ENCODE results near the gene RRP9. TPM values are rescaled to one million over a fixed set of nuclear protein-coding genes. Genes with fewer than 3 reads are reported as not detected.
"Not testable (repeated sequence)": the region's sequence is repeated elsewhere in the genome, so short reads cannot be mapped to it uniquely, and the experiment has no call there.

Gene RRP9, protein sequence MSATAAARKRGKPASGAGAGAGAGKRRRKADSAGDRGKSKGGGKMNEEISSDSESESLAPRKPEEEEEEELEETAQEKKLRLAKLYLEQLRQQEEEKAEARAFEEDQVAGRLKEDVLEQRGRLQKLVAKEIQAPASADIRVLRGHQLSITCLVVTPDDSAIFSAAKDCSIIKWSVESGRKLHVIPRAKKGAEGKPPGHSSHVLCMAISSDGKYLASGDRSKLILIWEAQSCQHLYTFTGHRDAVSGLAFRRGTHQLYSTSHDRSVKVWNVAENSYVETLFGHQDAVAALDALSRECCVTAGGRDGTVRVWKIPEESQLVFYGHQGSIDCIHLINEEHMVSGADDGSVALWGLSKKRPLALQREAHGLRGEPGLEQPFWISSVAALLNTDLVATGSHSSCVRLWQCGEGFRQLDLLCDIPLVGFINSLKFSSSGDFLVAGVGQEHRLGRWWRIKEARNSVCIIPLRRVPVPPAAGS
- 25.7 and 31.0 TPM in 2 replicates for total RNA-seq (2014; rRNA removed; shearing (Covaris generic))

DNA sequence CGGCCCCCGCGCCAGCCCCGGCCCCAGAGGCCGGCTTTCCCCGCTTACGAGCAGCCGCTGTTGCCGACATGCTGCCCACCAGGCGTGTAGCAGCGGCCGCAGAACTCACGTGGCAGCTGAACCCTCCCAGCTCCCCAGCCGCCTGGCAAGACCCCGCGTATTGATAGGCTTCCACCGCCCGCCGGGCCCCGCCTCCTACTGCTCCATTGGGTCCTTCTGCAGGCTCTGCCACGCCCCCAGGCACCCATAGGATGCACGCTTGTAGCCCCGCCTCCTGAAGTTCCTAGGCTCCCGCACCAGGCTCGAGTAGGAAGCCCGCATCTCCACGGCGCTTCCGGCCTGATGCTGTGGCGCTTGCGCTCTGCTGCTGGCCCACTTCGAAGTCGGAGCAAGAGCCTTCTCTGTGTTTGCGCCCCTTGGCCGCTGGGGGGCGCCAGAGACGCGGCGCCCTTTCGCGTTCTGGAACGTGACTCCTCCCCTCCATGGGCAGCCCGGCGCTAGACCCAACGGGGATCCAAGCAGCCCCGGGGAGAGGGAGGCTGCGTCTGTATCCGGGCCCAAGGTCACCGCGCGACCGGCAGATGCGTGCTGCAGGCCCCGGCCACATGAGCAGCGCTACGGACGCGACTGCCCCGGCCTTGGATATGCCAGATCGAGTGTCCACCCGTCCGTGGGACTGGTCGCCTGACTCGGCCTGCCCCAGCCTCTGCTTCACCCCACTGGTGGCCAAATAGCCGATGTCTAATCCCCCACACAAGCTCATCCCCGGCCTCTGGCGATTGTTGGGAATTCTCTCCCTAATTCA is at the start of gene RRP9, which contains the start of gene PARP3:
TSS of gene RRP9 (minus strand) at position 107 of the 805 bp plus-strand sequence. CDS start at position 70, 37 bp downstream.
TSS of gene PARP3 (plus strand) at position 566 of the 805 bp plus-strand sequence. CDS start 993 bp downstream, outside the sequence.
- DNase-seq (ENCODE audit: low spot score): peak; percentile 98

DNA sequence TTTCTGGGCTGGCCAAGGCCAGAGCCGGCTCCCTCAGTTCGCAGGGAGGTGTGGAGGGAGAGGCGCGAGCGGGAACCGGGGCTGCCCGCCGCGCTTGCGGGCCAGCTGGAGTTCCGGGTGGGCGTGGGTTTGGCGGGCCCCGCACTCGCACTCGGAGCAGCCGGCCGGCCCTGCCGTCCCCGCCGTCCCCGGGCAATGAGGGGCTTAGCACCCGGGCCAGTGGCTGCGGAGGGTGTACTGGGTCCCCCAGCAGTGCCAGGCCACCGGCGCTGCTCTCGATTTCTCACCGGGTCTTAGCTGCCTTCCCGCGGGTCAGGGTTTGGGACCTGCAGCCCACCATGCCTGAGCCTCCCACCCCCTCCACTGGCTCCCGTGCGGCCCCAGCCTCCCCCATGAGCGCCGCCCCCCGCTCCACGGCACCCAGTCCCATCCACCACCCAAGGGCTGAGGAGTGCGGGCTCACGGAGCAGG is 48.8 kb upstream of the RRP9 start:
- DNase-seq (ENCODE audit: low spot score): not testable (repeated sequence)

- DNase-seq (ENCODE audit: low spot score): no peak
Observed at GRCh38 chr3:51988286-51989146, 46.8 kb upstream of the RRP9 start.

DNA sequence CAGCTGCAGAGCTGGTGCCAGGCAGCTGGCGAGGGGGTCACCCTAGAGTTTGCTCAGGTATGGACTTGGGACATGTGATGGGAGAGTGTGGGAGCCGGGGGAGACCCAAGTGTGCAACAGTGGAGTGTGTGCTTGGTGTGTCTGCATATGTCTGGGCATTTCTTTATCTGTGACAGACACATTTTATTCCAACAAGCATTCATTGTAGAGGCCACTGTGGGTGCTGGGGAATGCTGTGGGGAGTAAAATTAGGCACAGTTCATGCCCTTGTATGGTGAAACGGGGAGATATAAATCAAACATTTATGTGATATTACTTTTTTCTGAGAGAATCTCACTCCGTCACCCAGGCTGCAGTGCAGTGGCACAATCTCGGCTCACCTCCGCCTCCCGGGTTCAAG is 45.9 kb upstream of the RRP9 start:
- DNase-seq (ENCODE audit: low spot score): no peak

DNA sequence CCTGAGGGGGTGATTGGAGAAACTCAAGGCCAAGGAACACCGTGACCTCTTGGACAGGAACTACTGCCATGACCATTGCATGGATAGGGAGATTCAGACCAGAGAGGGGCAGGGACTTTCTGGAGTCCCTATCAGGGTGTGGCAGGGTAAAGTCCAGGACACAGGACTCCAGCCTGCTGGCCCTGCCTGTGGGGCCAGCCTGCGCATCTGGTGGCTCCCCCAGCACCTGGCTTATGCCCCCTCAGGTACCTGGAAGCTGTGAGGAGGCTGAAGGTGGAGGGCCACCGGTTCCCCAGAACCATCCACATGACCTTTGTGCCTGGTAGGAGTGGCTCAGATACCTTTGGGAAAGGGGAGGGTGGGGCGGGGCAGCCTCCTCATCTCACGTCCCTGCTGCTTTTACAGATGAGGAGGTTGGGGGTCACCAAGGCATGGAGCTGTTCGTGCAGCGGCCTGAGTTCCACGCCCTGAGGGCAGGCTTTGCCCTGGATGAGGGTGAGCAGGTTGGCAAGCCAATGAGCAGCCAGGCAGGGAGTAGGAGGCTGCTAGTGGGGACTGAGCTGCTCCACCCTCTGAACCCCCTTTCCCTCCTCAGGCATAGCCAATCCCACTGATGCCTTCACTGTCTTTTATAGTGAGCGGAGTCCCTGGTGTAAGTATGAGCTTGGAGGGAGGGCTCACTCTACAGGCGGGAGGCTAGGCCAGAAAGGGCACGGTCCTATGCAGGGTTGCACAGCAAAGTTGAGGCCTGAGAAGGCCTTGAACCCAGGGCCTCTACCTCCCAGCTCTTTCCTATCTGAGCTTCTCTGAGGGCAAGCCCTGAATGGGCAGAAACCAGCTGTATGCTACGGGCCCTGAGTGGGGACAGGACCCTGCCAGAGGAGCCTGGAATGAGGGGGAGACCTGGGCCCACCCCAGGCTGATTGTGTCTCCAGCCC is 44.6 kb upstream of the RRP9 start:
- DNase-seq (ENCODE audit: low spot score): no peak

DNA sequence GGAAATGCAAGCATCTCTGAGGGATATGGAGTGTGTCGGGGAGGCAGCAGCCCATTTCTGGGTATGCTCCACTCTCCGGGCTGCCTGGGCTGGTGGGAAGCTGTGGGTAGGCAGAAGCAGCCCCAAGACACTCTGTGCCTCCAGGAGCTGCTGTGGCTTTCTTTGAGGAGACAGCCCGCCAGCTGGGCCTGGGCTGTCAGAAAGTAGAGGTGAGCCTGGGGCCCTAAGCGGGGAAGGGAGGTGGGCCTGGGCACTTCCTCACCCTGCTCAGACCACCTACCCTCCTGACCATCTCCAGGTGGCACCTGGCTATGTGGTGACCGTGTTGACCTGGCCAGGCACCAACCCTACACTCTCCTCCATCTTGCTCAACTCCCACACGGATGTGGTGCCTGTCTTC is 43.4 kb upstream of the RRP9 start:
- DNase-seq (ENCODE audit: low spot score): no peak

- DNase-seq (ENCODE audit: low spot score): no peak
Observed at GRCh38 chr3:51984269-51984647, 42.6 kb upstream of the RRP9 start.

- DNase-seq (ENCODE audit: low spot score): no peak
Observed at GRCh38 chr3:51983578-51984268, 42.0 kb upstream of the RRP9 start.

GRCh38 chr3:51982838-51983577 is 41.3 kb upstream of the RRP9 start, which contains the start of gene ACY1:
ACY1 (plus strand) TSS chr3:51983535; CDS start chr3:51984065, 530 bp downstream.
- DNase-seq (ENCODE audit: low spot score): peak; percentile 55

DNA sequence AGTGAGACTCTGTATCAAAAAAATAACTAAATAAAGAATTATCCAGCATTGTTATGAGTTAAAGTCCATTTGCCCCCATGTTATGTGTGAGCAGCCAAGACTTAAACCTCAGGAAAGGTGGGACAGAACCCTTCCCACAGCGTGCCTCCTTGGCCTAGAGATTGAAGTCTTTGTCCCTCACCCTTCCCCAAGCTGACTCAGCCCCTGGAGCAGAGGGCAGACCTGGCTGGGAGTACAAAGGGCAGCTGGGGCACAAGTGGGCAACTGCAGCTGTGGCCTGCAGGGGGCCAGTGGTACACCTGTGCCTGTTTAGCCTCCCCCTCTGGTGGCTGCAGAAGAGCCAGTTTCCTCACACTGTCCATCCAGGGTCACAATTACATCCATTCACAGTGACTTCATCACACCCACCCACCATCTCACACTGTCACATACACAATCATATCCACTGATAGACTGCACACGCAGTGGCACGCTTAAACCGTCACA is 40.7 kb upstream of the RRP9 start:
- DNase-seq (ENCODE audit: low spot score): peak; percentile 23

GRCh38 chr3:51980253-51980652 is 38.5 kb upstream of the RRP9 start:
- DNase-seq (ENCODE audit: low spot score): no peak

- DNase-seq (ENCODE audit: low spot score): no peak
Observed at GRCh38 chr3:51978143-51978502, 36.4 kb upstream of the RRP9 start.

DNA sequence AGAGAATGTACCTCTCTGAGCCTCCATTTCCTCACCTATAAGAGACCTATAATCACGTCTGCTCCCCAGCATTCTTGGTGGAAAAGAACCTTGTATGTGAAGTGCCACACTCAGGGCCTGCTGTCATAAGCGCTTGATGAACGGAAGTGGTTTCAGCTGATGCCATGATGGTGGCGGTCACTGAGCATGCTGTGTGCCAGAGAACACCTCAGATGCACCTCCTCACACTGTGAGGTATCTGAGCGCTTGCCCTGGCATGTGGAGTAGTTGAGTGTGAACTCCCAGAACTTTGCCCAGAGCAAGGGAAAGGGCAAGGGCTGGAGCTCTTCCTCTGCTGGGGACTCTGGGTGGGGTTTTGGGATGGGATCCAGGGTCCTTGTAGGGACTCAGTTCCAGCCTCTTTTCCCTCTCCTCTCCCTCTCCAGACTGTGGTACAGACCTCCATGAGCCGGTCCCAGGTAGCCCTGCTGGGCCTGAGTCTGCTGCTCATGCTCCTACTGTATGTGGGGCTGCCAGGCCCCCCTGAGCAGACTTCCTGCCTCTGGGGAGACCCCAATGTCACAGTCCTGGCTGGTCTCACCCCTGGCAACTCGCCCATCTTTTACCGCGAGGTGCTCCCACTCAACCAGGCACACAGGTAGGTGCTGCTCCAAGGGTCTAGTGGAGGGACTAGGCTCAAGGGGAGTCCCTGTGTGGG is 35.9 kb upstream of the RRP9 start:
- DNase-seq (ENCODE audit: low spot score): no peak

GRCh38 chr3:51975852-51976549 is 34.3 kb upstream of the RRP9 start:
- DNase-seq (ENCODE audit: low spot score): no peak

DNA sequence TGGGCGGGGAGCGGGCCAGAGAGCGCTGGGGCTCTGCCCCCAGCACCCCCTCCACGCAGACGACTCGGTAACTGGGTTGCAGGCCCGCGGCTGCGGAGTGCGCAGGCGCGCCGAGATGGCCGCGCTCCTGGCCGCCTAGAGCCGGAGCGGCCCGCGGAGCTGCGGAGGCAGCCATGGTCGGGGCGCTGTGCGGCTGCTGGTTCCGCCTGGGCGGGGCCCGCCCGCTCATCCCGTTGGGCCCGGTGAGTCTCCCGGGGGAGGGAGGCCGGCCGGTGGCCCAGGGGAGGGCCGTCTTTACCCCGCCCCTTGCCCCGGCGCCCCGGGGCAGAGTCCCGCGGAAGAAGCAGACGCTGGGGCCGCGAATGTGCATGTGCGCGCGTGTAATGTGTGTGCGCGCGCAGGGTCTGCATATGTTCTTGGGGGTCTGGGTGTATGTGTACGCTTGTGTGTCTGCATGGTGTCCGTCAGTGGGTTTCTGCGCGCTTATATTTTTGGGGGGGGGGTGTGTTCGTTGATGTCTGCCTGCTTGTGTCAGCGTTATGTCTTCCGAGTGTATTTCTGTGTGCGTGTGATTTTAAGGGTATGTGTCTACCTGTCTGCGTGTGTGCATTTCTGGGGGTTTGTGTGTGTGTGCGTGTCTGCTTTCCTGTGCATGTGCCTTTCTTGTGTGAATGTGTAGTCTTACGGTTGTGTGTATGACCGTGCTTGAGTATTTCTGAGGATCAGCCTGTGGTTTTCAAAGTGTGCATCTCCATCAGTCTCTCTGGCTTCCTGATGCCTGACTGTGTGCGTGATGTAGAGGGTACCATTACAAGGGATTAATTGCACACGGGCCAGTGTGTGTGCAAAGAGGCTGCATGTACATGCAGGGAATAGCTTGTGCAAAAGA is 33.5 kb upstream of the RRP9 start, which contains the start of gene ABHD14A:
TSS of gene ABHD14A (plus strand) at position 102 of the 889 bp plus-strand sequence. CDS start at position 174, 72 bp downstream.
- peak; percentile 22 for DNase-seq (ENCODE audit: low spot score)

DNA sequence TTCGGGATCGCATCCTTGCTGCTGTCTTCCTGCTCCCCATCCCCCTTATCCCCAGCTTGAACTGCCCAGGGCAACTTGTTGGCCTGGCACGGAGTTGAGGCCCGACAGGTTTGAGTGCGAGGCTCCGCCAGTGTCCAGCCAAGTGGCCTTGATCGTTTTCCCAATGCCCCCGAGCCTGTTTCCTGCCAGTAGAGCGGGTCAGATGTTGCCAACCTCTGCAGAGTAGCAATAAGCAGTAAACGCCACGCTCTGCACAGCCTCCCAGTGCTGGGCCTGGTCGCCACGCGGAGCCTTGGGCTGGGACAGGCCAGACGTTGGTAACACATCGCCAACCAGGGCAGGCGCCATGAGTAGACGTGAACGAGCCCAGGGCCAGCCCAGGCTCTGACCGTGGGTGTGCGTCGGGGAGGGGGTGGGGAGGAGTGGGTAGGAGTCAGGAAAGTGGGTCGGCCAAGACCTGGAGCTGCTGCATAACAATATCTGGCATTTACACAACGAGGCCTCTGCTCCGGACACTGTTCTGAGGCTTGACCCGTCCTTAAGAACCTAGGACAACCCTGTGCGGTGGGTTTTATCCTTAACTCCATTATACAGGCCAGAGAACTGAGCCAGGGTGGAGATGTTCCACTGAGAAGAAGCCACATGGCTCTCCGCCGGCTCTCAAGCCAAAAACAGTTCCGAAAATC is 32.7 kb upstream of the RRP9 start:
- DNase-seq (ENCODE audit: low spot score): no peak

Data from H4 (cell line).